H9 (cell line): ENCODE measurements around the gene ADAMTSL2. TPM values are rescaled to one million over a fixed set of nuclear protein-coding genes. Genes with fewer than 3 reads are reported as not detected.

ENCODE experiments used
- DNase-seq: peaks from one replicate; pipeline ENCODE4 v3.0.0-alpha.2; 2017
- H2AFZ ChIP-seq: one replicate; pipeline ENCODE4 v1.6.1; 2013; ENCODE audit warnings: mild to moderate bottlenecking, low read length, control low read depth, moderate library complexity
- H2AK5ac ChIP-seq: 2 replicates; pipeline ENCODE4 v1.6.1; 2013; ENCODE audit warnings: low read length, control low read depth, mixed read lengths; ENCODE audit not compliant: insufficient read length
- H2BK120ac ChIP-seq: one replicate; pipeline ENCODE4 v1.6.1; 2013; ENCODE audit warnings: low read depth, mild to moderate bottlenecking, low read length, control low read depth, inconsistent platforms; ENCODE audit not compliant: poor library complexity, severe bottlenecking
- H2BK12ac ChIP-seq: 2 replicates; pipeline ENCODE4 v1.6.1; 2013; ENCODE audit warnings: low read length, control low read depth, mixed read lengths, low read depth; ENCODE audit not compliant: insufficient read length
- H2BK15ac ChIP-seq: 2 replicates; pipeline ENCODE4 v1.6.1; 2013; ENCODE audit warnings: low read depth, low read length, control low read depth
- H2BK20ac ChIP-seq: one replicate; pipeline ENCODE4 v1.6.1; 2013; ENCODE audit warnings: low read depth, mild to moderate bottlenecking, low read length, control low read depth, inconsistent platforms; ENCODE audit not compliant: poor library complexity, severe bottlenecking
- H2BK5ac ChIP-seq: 2 replicates; pipeline ENCODE4 v1.6.1; 2013; ENCODE audit warnings: low read length, control low read depth, mixed read lengths; ENCODE audit not compliant: insufficient read length
- H3K14ac ChIP-seq: 2 replicates; pipeline ENCODE4 v1.6.1; 2013; ENCODE audit warnings: low read length, control low read depth; ENCODE audit not compliant: insufficient read depth
- H3K18ac ChIP-seq: 2 replicates; pipeline ENCODE4 v1.6.1; 2013; ENCODE audit warnings: low read depth, mild to moderate bottlenecking, mixed read lengths, low read length, control low read depth; ENCODE audit not compliant: insufficient read length
- H3K23ac ChIP-seq: 2 replicates; pipeline ENCODE4 v1.6.1; 2013; ENCODE audit warnings: low read length, control low read depth, mixed read lengths, low read depth; ENCODE audit not compliant: insufficient read length
- H3K23me2 ChIP-seq: 2 replicates; pipeline ENCODE4 v1.6.1; 2013; ENCODE audit warnings: low read depth, mild to moderate bottlenecking, mixed read lengths, low read length, control low read depth; ENCODE audit not compliant: insufficient read length, poor library complexity, severe bottlenecking
- H3K27ac ChIP-seq: 2 replicates; pipeline ENCODE4 v1.5.1; 2013; ENCODE audit warnings: low read length, control low read depth, mixed read lengths, low read depth; ENCODE audit not compliant: insufficient read length
- H3K27me3 ChIP-seq: 2 replicates; pipeline ENCODE4 v1.6.1; 2013; ENCODE audit warnings: low read length, control low read depth, inconsistent platforms; ENCODE audit not compliant: insufficient read depth
- H3K4ac ChIP-seq: 2 replicates; pipeline ENCODE4 v1.6.1; 2013; ENCODE audit warnings: low read depth, mild to moderate bottlenecking, control low read depth, inconsistent platforms, low read length, moderate library complexity
- H3K4me1 ChIP-seq: 2 replicates; pipeline ENCODE4 v1.6.1; 2013; ENCODE audit warnings: low read length, control low read depth, inconsistent platforms; ENCODE audit not compliant: insufficient read depth
- H3K4me2 ChIP-seq: 2 replicates; pipeline ENCODE4 v1.6.1; 2013; ENCODE audit warnings: low read length, control low read depth, mixed read lengths; ENCODE audit not compliant: insufficient read length, insufficient read depth
- H3K56ac ChIP-seq: 2 replicates; pipeline ENCODE4 v1.6.1; 2013; ENCODE audit warnings: low read depth, mild to moderate bottlenecking, mixed read lengths, low read length, control low read depth; ENCODE audit not compliant: insufficient read length
- H3K79me1 ChIP-seq: 2 replicates; pipeline ENCODE4 v1.6.1; 2013; ENCODE audit warnings: low read depth, mild to moderate bottlenecking, moderate library complexity, low read length, control low read depth, inconsistent platforms; ENCODE audit not compliant: insufficient read depth, poor library complexity, severe bottlenecking
- H3K79me2 ChIP-seq: 2 replicates; pipeline ENCODE4 v1.6.1; 2013; ENCODE audit warnings: low read length, control low read depth, inconsistent platforms; ENCODE audit not compliant: insufficient read depth
- H3K9ac ChIP-seq: 2 replicates; pipeline ENCODE4 v1.6.1; 2013; ENCODE audit warnings: low read length, control low read depth, mixed read lengths; ENCODE audit not compliant: insufficient read length; ENCODE audit errors: extremely low read depth
- H3K9me3 ChIP-seq: one replicate; pipeline ENCODE4 v1.6.1; 2013; ENCODE audit warnings: low read depth, low read length, inconsistent platforms; ENCODE audit not compliant: control insufficient read depth
- H3T11ph ChIP-seq: one replicate; pipeline ENCODE4 v1.6.1; 2013; ENCODE audit warnings: mild to moderate bottlenecking, low read length, control low read depth, inconsistent platforms
- H4K20me1 ChIP-seq: one replicate; pipeline ENCODE4 v1.6.1; 2013; ENCODE audit not compliant: control insufficient read depth, insufficient read length, insufficient read depth
- H4K5ac ChIP-seq: 2 replicates; pipeline ENCODE4 v1.6.1; 2013; ENCODE audit warnings: low read depth, mild to moderate bottlenecking, mixed read lengths, low read length, control low read depth; ENCODE audit not compliant: insufficient read length
- H4K8ac ChIP-seq: replicated peaks from 2 replicates; pipeline ENCODE4 v1.6.1; 2013; ENCODE audit warnings: low read length, control low read depth, mixed read lengths, low read depth; ENCODE audit not compliant: insufficient read length
- H4K91ac ChIP-seq: 2 replicates; pipeline ENCODE4 v1.6.1; 2013; ENCODE audit warnings: low read depth, mild to moderate bottlenecking, moderate library complexity, mixed read lengths, low read length, control low read depth; ENCODE audit not compliant: insufficient read length
- H3K27ac Mint-ChIP-seq, 3 experiments: 2 replicates in 2 of 3; 3 replicates in 1 of 3; pipeline ENCODE4 v1.8.0; 2020 to 2021; ENCODE audit warnings: mixed read lengths in 3 of 3, mild to moderate bottlenecking in 1 of 3, moderate library complexity in 1 of 3
- H3K27me3 Mint-ChIP-seq: 2 replicates; pipeline ENCODE4 v1.8.0; 2021; ENCODE audit warnings: low read depth, mild to moderate bottlenecking, moderate library complexity, mixed read lengths
- H3K36me3 Mint-ChIP-seq, 3 experiments: 2 replicates in 2 of 3; 3 replicates in 1 of 3; pipeline ENCODE4 v1.8.0; 2020 to 2021; ENCODE audit warnings: low read depth in 3 of 3, mixed read lengths in 3 of 3; ENCODE audit not compliant: insufficient read depth in 1 of 3
- H3K4me1 Mint-ChIP-seq, 2 experiments: 2 replicates each; pipeline ENCODE4 v1.8.0; 2020; ENCODE audit warnings: mixed read lengths in 2 of 2
- H3K4me3 Mint-ChIP-seq, 2 experiments: 2 replicates in 1 of 2; 3 replicates in 1 of 2; pipeline ENCODE4 v1.8.0; 2020 to 2021; ENCODE audit warnings: mild to moderate bottlenecking in 2 of 2, mixed read lengths in 2 of 2, moderate library complexity in 1 of 2
- H3K9me3 Mint-ChIP-seq, 2 experiments: 2 replicates in 1 of 2; 3 replicates in 1 of 2; pipeline ENCODE4 v1.8.0; 2020; ENCODE audit warnings: mild to moderate bottlenecking in 2 of 2, mixed read lengths in 2 of 2, moderate library complexity in 1 of 2
- CTCF ChIP-seq: fragments of 200-600 bp; sonication (generic); conservative IDR thresholded peaks from 3 replicates; pipeline ENCODE4 v1.8.0; 2021; ENCODE audit warnings: antibody characterized with exemption, mild to moderate bottlenecking
- WGBS: extraction: QIAGEN DNeasy Blood & Tissue Kit; methylation state at CpG from one replicate; pipeline ENCODE4 v1.1.7; 2013; ENCODE audit warnings: missing lambda C conversion rate, low lambda C conversion rate, mixed read lengths; ENCODE audit not compliant: insufficient read length; ENCODE audit errors: extremely low coverage; 5-methylcytosine and 5-hydroxymethylcytosine counted together
- total RNA-seq: library from RNA; stranded (reverse); gene quantifications from 2 replicates; pipeline ENCODE4 v1.2.1, GENCODE V29; 2021

Gene ADAMTSL2
- total RNA-seq, 1 experiment from 2014 or later = 0.61 TPM

GRCh38 chr9:133542002-133542401 lies 7.5 kb downstream of the ADAMTSL2 start:
- H2BK20ac ChIP-seq = no peak overlapping the region
- H3K27me3 Mint-ChIP-seq = peaks cover 2% of the 10 kb centered on the region
- no peaks in the 10 kb centered on the region for H3K79me2 ChIP-seq
- H3K56ac ChIP-seq = no peak overlapping the region
- H3K27ac Mint-ChIP-seq = peak overlapping the region in 1 of 3 experiments; percentile 48; a peak in 1 of 7 replicates
- no peak overlapping the region for H2AFZ ChIP-seq
- no peak overlapping the region for H3K4me2 ChIP-seq
- no peak for DNase-seq
- H3K4me1 ChIP-seq = peaks cover 7% of the 10 kb centered on the region; the same call in 1 of the 2 replicates
- no peaks in the 10 kb centered on the region for H3K9me3 Mint-ChIP-seq
- H3T11ph ChIP-seq = no peak overlapping the region
- no peak overlapping the region for H4K8ac ChIP-seq
- H3K4ac ChIP-seq = no peak overlapping the region
- no peaks in the 10 kb centered on the region for H3K9me3 ChIP-seq
- H3K27ac ChIP-seq = no peak overlapping the region
- no peak overlapping the region for H4K91ac ChIP-seq
- no peaks in the 10 kb centered on the region for H3K36me3 Mint-ChIP-seq
- H3K4me1 Mint-ChIP-seq = peaks cover 12 to 19% of the 10 kb centered on the region in 2 experiments
- no peak overlapping the region for H2BK5ac ChIP-seq
- H3K27me3 ChIP-seq = no peaks in the 10 kb centered on the region
- no peak for TF ChIP-seq CTCF
- no peak overlapping the region for H3K18ac ChIP-seq
- H2AK5ac ChIP-seq = no peak overlapping the region
- no peak overlapping the region for H2BK12ac ChIP-seq
- H2BK15ac ChIP-seq = no peak overlapping the region
- no peak overlapping the region for H3K14ac ChIP-seq
- H4K20me1 ChIP-seq = no peaks in the 10 kb centered on the region
- no peak overlapping the region for H4K5ac ChIP-seq
- no peak overlapping the region for H2BK120ac ChIP-seq
- H3K23ac ChIP-seq = no peak overlapping the region
- H3K23me2 ChIP-seq = no peaks in the 10 kb centered on the region
- no peaks in the 10 kb centered on the region for H3K79me1 ChIP-seq
- no CpG with 5 or more reads among the region's 13 CpGs for WGBS
- no peak overlapping the region for H3K4me3 Mint-ChIP-seq
- no peak overlapping the region for H3K9ac ChIP-seq
